Neural cell (in vitro differentiated cells): ENCODE results near the gene FGFR4. TPM values are rescaled to one million over a fixed set of nuclear protein-coding genes. Genes with fewer than 3 reads are reported as not detected.

Experiments used
- H2AFZ ChIP-seq: fragments of 200-600, 300-800 bp; sonication (generic), shearing (Covaris generic); 2 replicates; pipeline ENCODE4 v1.6.0; 2014; ENCODE audit warnings: low read depth, mild to moderate bottlenecking, antibody characterized with exemption, low read length, moderate library complexity
- H3F3A ChIP-seq: fragments of 200-600 bp; shearing (Covaris generic); 2 replicates; pipeline ENCODE4 v1.6.1; 2016; ENCODE audit warnings: mild to moderate bottlenecking, moderate library complexity, mixed read lengths, antibody characterized with exemption, low read length; ENCODE audit not compliant: insufficient read depth, poor library complexity, severe bottlenecking
- H3K27ac ChIP-seq: fragments of 200-600, 300-800 bp; sonication (generic), shearing (Covaris generic); 2 replicates; pipeline ENCODE4 v1.5.1; 2014; ENCODE audit warnings: mild to moderate bottlenecking, low read length, moderate library complexity
- H3K27me3 ChIP-seq: fragments of 300-800, 200-600 bp; sonication (generic), shearing (Covaris generic); 2 replicates; pipeline ENCODE4 v1.6.0; 2014; ENCODE audit warnings: mild to moderate bottlenecking, low read depth, low read length, moderate library complexity; ENCODE audit not compliant: insufficient read depth
- H3K36me3 ChIP-seq: fragments of 300-800, 200-600 bp; sonication (generic), shearing (Covaris generic); 2 replicates; pipeline ENCODE4 v1.5.1; 2014; ENCODE audit warnings: mild to moderate bottlenecking, antibody characterized with exemption, low read length, moderate library complexity; ENCODE audit not compliant: insufficient read depth
- H3K4me2 ChIP-seq: fragments of 300-800, 200-600 bp; sonication (generic), shearing (Covaris generic); 2 replicates; pipeline ENCODE4 v1.6.0; 2014; ENCODE audit warnings: mild to moderate bottlenecking, low read length
- H3K4me3 ChIP-seq: fragments of 300-800, 200-600 bp; sonication (generic), shearing (Covaris generic); 2 replicates; pipeline ENCODE4 v1.5.1; 2014; ENCODE audit warnings: mild to moderate bottlenecking, low read length, moderate library complexity
- H3K79me2 ChIP-seq: fragments of 200-600 bp; shearing (Covaris generic); replicated peaks from 2 replicates; pipeline ENCODE4 v1.6.0; 2014; ENCODE audit warnings: mild to moderate bottlenecking, low read length, moderate library complexity; ENCODE audit not compliant: insufficient read depth
- H3K9ac ChIP-seq: fragments of 300-800, 200-600 bp; sonication (generic), shearing (Covaris generic); 2 replicates; pipeline ENCODE4 v1.6.1; 2016; ENCODE audit warnings: mild to moderate bottlenecking, low read length, mixed read lengths
- H3K9me2 ChIP-seq: fragments of 200-600 bp; shearing (Covaris generic); 2 replicates; pipeline ENCODE4 v1.6.1; 2016; ENCODE audit warnings: mild to moderate bottlenecking, low read length, mixed read lengths; ENCODE audit not compliant: insufficient read depth
- H3K9me3 ChIP-seq: fragments of 200-600, 300-800 bp; sonication (generic), shearing (Covaris generic); 2 replicates; pipeline ENCODE4 v1.6.1; 2016; ENCODE audit warnings: mild to moderate bottlenecking, mixed run types, low read length, moderate library complexity, mixed read lengths
- H4K20me1 ChIP-seq: fragments of 200-600 bp; shearing (Covaris generic); 2 replicates; pipeline ENCODE4 v1.6.1; 2016; ENCODE audit warnings: mild to moderate bottlenecking, mixed run types; ENCODE audit not compliant: insufficient read depth
- EP300 ChIP-seq: fragments of 450-650 bp; conservative IDR thresholded peaks from 2 replicates; pipeline ENCODE4 v1.6.1; 2014; ENCODE audit warnings: antibody characterized with exemption, mild to moderate bottlenecking, moderate library complexity; ENCODE audit not compliant: poor library complexity, severe bottlenecking
- EZH2 ChIP-seq: fragments of 200-600, 300-800 bp; shearing (Covaris generic), sonication (generic); IDR thresholded peaks from 2 replicates; pipeline ENCODE4 v1.6.1; 2014; ENCODE audit warnings: antibody characterized with exemption, low read length, borderline replicate concordance, mild to moderate bottlenecking; ENCODE audit not compliant: insufficient read depth, poor library complexity, severe bottlenecking
- MXI1 ChIP-seq: fragments of 450-650 bp; conservative IDR thresholded peaks from 2 replicates; pipeline ENCODE4 v1.6.1; 2014; ENCODE audit warnings: antibody characterized with exemption, mild to moderate bottlenecking; ENCODE audit not compliant: poor library complexity, severe bottlenecking
- POLR2AphosphoS5 ChIP-seq: IDR thresholded peaks from 2 replicates; pipeline ENCODE4 v1.6.1; 2012
- RAD21 ChIP-seq: fragments of 450-650 bp; conservative IDR thresholded peaks from 2 replicates; pipeline ENCODE4 v1.6.1; 2014; ENCODE audit warnings: antibody characterized with exemption, mild to moderate bottlenecking, moderate library complexity
- SMC3 ChIP-seq: fragments of 450-650 bp; conservative IDR thresholded peaks from 2 replicates; pipeline ENCODE4 v1.6.1; 2014; ENCODE audit warnings: antibody characterized with exemption, mild to moderate bottlenecking, moderate library complexity; ENCODE audit not compliant: poor library complexity
- TAF1 ChIP-seq: IDR thresholded peaks from 2 replicates; pipeline ENCODE4 v1.6.1; 2012; ENCODE audit warnings: low read depth
- polyA plus RNA-seq: library from polyadenylated mRNA; depleted of rRNA; stranded (reverse); fragments of >200 nt; gene quantifications from 2 replicates; pipeline ENCODE4 v1.2.3, GENCODE V29; 2014
- TF ChIP-seq, protein P1 (sequence below): fragments of 450-650 bp; IDR thresholded peaks from 2 replicates; pipeline ENCODE4 v1.5.1; 2014; ENCODE audit warnings: antibody characterized with exemption, mild to moderate bottlenecking, moderate library complexity; ENCODE audit not compliant: poor library complexity, severe bottlenecking
- TF ChIP-seq, protein P2 (sequence below): IDR thresholded peaks from 2 replicates; pipeline ENCODE4 v1.6.1; 2012; ENCODE audit warnings: borderline replicate concordance

The FGFR4 gene
- polyA plus RNA-seq, 1 donor from 2014 or later: 14.8 TPM

GRCh38 chr5:177049285-177049684, 37.4 kb upstream of the FGFR4 start:
- no peaks in the 10 kb centered on the region for H3K9me2 ChIP-seq
- H4K20me1 ChIP-seq: no peaks in the 10 kb centered on the region
- H3K9ac ChIP-seq: no peak overlapping the region
- H3K4me3 ChIP-seq: no peak overlapping the region
- TF ChIP-seq RAD21 (no peak), MXI1 (no peak), TAF1 (no peak), SMC3 (no peak), POLR2AphosphoS5 (no peak), EZH2 (no peak), EP300 (no peak)
- TF ChIP-seq, protein P1, sequence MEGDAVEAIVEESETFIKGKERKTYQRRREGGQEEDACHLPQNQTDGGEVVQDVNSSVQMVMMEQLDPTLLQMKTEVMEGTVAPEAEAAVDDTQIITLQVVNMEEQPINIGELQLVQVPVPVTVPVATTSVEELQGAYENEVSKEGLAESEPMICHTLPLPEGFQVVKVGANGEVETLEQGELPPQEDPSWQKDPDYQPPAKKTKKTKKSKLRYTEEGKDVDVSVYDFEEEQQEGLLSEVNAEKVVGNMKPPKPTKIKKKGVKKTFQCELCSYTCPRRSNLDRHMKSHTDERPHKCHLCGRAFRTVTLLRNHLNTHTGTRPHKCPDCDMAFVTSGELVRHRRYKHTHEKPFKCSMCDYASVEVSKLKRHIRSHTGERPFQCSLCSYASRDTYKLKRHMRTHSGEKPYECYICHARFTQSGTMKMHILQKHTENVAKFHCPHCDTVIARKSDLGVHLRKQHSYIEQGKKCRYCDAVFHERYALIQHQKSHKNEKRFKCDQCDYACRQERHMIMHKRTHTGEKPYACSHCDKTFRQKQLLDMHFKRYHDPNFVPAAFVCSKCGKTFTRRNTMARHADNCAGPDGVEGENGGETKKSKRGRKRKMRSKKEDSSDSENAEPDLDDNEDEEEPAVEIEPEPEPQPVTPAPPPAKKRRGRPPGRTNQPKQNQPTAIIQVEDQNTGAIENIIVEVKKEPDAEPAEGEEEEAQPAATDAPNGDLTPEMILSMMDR: no peak
- TF ChIP-seq, protein P2, sequence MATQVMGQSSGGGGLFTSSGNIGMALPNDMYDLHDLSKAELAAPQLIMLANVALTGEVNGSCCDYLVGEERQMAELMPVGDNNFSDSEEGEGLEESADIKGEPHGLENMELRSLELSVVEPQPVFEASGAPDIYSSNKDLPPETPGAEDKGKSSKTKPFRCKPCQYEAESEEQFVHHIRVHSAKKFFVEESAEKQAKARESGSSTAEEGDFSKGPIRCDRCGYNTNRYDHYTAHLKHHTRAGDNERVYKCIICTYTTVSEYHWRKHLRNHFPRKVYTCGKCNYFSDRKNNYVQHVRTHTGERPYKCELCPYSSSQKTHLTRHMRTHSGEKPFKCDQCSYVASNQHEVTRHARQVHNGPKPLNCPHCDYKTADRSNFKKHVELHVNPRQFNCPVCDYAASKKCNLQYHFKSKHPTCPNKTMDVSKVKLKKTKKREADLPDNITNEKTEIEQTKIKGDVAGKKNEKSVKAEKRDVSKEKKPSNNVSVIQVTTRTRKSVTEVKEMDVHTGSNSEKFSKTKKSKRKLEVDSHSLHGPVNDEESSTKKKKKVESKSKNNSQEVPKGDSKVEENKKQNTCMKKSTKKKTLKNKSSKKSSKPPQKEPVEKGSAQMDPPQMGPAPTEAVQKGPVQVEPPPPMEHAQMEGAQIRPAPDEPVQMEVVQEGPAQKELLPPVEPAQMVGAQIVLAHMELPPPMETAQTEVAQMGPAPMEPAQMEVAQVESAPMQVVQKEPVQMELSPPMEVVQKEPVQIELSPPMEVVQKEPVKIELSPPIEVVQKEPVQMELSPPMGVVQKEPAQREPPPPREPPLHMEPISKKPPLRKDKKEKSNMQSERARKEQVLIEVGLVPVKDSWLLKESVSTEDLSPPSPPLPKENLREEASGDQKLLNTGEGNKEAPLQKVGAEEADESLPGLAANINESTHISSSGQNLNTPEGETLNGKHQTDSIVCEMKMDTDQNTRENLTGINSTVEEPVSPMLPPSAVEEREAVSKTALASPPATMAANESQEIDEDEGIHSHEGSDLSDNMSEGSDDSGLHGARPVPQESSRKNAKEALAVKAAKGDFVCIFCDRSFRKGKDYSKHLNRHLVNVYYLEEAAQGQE: no peak
- H2AFZ ChIP-seq: no peak overlapping the region
- H3K79me2 ChIP-seq: no peaks in the 10 kb centered on the region
- H3K9me3 ChIP-seq: no peaks in the 10 kb centered on the region
- peaks cover 4% of the 10 kb centered on the region for H3K36me3 ChIP-seq
- H3K27me3 ChIP-seq: no peaks in the 10 kb centered on the region
- no peak overlapping the region for H3K4me2 ChIP-seq
- H3F3A ChIP-seq: no peaks in the 10 kb centered on the region
- no peak overlapping the region for H3K27ac ChIP-seq

DNA sequence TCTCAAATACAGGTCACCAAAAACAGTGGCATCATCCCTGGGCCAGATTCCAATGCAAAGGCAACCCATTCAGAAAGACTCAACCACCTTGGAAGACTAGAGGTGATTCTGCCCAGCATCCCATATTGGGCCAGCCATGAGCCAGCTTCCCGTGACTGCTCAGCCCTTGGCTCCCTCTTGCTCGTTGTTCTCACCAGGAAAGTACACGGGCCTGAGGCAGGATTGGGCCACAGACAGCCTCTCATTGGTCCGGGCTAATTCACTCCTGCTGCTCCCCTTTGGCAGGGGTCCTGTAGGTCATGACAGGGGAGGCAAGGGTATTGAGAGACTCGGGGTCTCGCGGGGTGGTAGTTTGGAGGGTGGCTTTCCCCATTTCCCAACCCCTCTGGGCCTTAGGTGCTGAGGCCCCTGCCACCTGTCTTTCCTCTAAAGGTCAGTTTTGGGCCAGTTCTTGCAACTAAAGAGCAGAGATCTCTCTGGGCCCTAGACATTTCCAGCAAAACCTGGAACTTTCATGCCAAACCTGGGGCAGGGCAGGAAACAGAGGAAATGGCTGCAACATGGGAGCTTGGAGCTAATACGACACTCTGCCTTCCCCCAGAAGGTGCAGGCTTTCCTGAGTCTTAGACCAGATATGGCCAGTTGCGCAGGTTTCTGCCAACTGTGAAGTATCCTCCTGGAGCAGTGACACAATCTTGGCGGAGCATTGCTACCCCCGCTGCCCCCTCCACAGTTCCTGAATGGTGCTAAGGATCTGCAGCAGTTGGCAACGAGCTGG, 22.0 kb upstream of the FGFR4 start:
- H3K4me2 ChIP-seq: no peak overlapping the region
- H3K9ac ChIP-seq: no peak overlapping the region
- no peaks in the 10 kb centered on the region for H3K79me2 ChIP-seq
- no peak for TF ChIP-seq MXI1
- TF ChIP-seq EP300: no peak
- no peak for TF ChIP-seq RAD21
- TF ChIP-seq SMC3: no peak
- TF ChIP-seq EZH2: no peak
- TF ChIP-seq, protein P1: no peak
- TF ChIP-seq POLR2AphosphoS5: no peak
- no peaks in the 10 kb centered on the region for H3K27me3 ChIP-seq
- no peak overlapping the region for H3K4me3 ChIP-seq
- H3K9me3 ChIP-seq: no peaks in the 10 kb centered on the region
- H3K36me3 ChIP-seq: peaks cover 13% of the 10 kb centered on the region
- no peak overlapping the region for H3K27ac ChIP-seq
- H4K20me1 ChIP-seq: no peaks in the 10 kb centered on the region
- H3K9me2 ChIP-seq: no peaks in the 10 kb centered on the region
- no peaks in the 10 kb centered on the region for H3F3A ChIP-seq
- H2AFZ ChIP-seq: no peak overlapping the region
